Cardiac septum (tissue), 1 donor: Measurements from ENCODE around the gene ZNF710. TPM values are rescaled to one million over a fixed set of nuclear protein-coding genes. Genes with fewer than 3 reads are reported as not detected.
A peak's percentile ranks its signal among the peaks of the same experiment; 100 is the strongest.
"Not testable (repeated sequence)": the region's sequence is repeated elsewhere in the genome, so short reads cannot be mapped to it uniquely, and the experiment has no call there.

ENCODE experiments used
- DNase-seq: peaks from one replicate; pipeline ENCODE4 v3.0.0-alpha.2; 2020; ENCODE audit warnings: low spot score
- intact Hi-C: fragments of 100-400 bp; cut with DNase I; formaldehyde crosslinking; loops from one replicate; pipeline ENCODE4 v1.14.0; 2022
- total RNA-seq: library from RNA; stranded (reverse); fragmentation: NEBNext Ultra II Directional; extraction: Animal tissue kit (Norgen Biotek cat#: 25700); gene quantifications from one replicate; pipeline ENCODE4 v1.2.1, GENCODE V29; 2021
- donor health status: DM: no; HTN: no; CAD: no.

Gene ZNF710
- total RNA-seq, 1 donor from 2014 or later = 3.9 TPM

DNA sequence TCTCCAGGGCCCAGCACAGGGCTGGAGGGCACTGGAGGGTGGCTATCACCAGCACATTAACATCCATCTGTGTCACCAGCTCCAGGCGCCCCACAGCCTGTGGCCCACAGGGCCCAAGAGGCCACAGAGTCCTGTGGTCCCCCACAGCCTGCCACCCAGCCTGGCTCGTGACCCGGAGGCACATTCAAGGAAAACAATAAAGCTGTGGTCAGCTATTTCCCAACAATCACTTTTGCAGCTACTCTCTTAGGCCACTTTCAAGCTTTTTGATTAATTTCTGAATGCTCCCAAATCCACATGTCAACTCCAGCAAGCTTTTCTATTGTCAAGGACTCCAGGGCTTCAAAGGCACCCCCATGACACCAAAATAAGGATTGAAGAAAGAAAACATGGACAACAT lies 84.4 kb downstream of the ZNF710 start:
- DNase-seq = no peak
- intact Hi-C loops = no loop called here

DNA sequence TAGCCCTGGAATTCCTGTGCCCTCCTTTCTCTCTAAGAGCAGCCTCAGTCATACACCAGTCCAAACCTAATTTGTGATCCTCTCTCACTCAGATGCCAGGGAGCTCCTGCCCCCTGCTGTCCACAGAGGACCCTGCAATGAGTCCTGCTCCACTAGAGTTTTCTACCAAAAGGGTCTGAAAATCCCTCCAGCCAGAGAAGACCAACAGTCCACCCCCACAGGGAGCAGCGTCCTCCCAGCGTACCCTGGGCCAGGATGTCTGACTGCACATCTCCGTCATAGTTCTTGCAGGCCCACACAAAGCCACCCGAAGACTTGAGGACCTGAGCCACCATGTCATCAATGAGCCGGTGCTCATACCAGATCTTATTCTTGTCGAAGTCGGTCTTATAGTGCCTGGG lies 85.7 kb downstream of the ZNF710 start:
- intact Hi-C loops = no loop called here
- DNase-seq = no peak

DNA sequence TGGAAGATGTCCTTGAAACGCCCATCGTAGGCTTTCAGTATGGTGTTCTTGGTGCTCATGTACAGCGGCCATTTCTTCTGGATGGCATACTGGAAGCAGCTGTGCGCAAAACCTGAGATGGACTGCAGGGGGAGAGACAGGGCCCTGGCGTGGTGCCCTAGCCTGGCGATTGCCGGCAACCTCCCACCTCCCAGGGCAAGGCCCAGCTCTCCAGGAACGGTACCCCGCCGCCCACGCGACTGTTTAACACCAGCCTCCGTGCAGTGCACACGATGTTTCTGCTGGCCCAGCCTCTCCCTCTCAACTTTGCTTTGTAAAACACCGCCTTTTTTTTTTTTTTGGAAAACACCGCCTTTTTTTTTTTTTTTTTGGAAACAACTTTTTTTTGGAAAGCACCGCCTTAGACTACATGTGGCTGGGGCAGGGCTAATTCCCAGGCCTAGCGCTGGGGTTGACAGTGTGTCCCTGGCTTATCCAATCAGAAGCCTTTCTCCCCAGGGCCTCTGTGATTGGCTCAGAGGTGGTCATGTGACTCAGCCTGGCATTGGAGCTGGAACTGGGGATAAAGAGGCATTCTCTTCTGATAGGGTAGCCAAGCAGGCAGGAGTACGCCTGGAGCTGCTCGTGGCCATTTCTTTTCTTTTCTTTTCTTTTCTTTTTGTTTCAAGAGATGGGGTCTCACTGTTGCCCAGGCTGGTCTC lies 86.5 kb downstream of the ZNF710 start:
- no peak for DNase-seq
- intact Hi-C loops = no loop called here

DNA sequence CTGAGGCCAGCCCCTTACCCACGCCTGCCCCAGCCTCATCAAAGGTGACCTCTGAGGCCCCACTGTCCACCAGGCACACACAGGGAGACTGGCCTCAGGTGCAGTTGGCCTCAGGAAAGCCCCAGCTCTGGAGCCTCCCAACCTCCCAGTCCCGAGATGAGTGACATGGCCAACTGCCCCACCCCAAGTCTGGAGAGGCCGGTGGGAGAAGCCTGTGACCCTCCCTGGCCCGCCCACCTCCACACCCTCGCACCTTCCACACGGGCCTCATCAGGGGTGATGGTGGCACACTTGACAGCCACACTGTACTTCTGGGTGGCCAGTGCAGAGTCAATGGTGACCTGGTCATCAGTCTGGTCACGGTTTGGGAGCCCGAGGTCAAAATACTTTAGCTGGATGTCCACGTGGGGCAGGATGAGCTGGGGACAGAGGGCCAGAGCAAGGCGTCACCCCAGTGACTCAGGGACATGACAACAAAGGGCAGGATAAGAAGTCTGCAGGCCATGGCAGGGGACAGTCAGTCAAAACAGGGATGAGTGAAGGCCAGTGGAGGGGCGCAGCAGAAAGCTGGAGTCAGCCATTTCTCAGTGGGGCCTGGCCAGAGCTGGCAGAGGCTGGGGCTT lies 89.2 kb downstream of the ZNF710 start:
- no peak for DNase-seq
- intact Hi-C loops = no loop called here

DNA sequence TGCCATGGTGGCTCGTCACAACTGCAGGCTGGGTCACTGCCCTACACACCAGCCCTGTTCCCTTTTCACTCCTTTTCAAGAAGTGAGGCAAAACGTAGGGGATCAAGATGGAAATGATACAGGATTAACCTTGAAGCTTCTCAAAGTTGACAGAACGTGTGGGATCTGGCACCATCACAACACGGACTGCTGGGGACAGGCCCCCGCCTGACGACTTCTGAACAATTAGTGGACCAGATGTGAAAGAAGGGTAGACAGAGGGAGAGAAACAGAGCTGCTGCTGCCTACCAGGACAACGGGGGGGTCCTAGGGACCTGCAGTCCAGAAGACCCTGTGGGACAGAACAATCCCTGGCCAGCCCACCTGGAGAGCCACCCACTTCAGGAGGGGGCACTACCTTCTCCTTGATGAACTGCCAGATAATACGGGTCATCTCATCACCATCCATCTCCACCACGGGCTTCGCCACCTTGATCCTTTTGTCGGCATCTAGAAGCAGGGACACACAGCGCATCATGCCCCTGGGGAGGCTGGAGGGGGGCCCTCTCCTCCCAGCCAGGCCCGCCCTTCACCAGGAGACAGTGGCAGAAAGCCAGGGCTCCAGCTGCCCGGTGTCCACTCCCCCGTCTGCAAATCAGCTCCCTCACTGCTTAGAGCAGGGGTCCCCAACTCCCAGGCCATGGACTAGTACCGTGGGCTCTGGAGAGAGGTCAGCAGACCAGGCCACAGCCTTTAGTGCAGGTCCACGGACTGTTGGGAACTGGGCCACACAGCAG lies 90.2 kb downstream of the ZNF710 start:
- intact Hi-C loops = no loop called here
- no peak for DNase-seq

DNA sequence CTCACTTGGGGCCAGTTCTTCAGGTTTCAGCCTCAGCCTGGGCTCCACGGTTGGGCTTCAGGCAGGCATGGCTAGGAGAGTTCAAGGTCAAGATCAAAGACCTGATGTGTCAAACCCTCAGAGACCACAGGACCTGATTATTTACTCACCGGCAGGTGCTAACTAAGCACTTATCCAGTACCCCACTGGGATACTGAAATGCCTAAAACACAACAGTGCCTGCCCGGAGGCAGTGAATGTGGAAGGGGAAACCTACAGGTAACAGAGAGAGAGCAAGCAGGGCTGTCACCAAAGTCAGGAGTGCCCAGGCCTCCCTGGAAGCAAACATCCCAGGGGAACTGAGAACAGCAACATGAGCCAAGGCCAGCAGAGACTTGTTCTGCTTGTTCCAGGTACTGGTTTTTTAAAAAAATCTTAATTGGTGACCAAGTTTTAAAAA lies 94.4 kb downstream of the ZNF710 start:
- intact Hi-C loops = loop anchor here (5.0 kb wide), 1 partner anchor 47 kb away; no protein-coding TSS in a partner anchor
- peak; percentile 33 for DNase-seq

DNA sequence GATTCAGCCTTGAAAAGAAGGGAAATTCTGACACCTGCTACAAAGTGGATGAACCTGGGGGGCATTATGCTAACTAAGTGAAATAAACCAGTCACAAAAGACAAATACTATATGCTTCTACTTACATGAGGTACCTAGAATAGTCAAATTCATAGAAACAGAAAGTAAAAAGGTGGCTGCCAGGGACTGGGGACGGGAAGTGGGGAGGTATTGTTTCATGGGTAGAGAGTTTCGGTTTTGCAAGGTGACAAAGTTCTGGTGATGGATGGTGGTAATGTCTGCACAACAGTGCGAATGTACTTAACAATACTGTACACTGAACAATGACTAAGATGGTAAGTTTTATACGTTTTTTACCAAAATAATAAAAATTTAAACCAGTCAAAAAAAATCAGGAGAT lies 96.4 kb downstream of the ZNF710 start:
- intact Hi-C loops = loop anchor here (5.0 kb wide), 1 partner anchor 45 kb away; no protein-coding TSS in a partner anchor
- DNase-seq = no peak

DNA sequence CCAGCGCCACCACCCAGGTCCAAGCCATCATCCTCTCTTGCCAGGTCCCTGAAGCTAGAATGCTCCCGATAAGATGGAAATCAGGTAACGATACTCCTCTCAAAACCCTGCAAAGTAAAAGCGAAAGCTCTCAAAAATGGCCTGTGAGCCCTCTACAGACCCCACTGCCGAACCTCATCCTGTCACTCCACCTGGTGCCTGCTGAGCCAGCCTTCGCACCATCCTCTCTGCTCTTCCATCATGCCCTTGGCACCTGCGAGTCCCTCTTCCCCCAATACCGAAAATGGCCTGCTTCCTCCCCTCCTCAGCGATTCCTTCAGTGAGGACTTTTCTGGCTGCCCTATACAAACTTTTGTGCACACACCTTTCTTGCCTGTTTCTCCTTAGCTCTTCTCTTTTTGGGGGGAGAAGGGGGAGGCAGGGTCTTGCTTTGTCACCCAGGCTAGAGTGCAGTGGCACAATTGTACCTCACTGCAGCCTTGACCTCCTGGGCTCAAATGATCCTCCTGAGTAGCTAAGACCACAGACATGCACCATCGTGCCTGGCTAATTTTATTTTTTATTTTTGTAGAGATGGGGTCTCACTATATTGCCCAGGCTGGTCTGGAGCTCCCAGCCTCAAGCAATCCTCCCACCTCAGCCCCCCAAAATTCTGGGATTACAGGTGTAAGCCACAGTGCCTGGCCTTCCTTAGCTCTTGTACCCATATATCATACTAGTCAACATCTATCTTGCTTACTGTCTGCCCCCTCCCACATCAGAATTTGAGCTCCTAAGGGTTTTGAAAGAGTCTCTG lies 98.1 kb downstream of the ZNF710 start:
- no peak for DNase-seq
- intact Hi-C loops = loop anchor here (5.0 kb wide), 1 partner anchor 43 kb away; no protein-coding TSS in a partner anchor

DNA sequence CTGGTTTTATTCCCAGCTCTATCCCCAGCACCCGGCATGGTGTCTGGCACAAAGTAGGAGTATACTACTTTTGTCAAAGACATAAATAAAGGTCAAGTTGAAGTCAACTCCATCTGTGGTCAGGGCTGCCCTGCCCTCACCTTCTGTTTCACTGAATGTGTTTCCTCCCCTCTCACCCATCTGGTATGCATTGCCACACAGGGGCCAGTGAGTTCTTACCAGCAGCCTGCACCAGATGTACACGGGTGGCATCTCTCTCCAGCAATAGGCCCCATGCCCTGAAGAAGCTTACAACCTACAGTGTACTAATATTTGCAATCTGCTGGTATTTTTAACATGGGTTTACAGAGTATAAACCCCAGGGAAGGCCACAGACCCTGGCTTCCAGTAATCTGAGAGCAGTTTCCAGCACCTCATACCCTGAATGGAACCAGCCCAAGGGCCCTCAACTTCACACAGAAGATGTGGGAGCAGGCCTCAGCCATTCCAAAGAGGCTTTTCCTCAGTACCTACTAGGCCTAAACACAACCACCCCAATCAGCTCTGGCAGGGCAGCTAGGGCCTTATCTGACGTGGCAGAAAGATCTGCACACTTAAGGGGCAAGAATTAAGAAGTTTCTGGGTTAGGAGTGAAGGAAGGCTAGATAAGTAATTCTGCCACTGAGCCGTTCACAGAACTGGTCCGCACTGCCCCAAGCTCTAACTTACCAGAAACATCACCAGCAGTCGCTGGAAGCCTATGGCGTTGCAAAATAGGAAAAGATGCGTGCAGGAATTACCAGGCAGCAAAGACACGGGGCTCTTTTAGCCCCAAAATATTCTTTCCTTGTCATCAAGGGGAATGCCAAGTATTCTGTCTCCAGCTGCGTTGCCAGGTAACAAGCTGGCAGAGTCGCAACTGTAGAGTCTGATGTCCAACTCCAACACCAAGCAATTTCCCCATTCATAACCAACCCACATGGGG lies 99.0 kb downstream of the ZNF710 start:
- intact Hi-C loops = loop anchor here (5.0 kb wide), 1 partner anchor 42 kb away; no protein-coding TSS in a partner anchor
- peak; percentile 43 for DNase-seq

DNA sequence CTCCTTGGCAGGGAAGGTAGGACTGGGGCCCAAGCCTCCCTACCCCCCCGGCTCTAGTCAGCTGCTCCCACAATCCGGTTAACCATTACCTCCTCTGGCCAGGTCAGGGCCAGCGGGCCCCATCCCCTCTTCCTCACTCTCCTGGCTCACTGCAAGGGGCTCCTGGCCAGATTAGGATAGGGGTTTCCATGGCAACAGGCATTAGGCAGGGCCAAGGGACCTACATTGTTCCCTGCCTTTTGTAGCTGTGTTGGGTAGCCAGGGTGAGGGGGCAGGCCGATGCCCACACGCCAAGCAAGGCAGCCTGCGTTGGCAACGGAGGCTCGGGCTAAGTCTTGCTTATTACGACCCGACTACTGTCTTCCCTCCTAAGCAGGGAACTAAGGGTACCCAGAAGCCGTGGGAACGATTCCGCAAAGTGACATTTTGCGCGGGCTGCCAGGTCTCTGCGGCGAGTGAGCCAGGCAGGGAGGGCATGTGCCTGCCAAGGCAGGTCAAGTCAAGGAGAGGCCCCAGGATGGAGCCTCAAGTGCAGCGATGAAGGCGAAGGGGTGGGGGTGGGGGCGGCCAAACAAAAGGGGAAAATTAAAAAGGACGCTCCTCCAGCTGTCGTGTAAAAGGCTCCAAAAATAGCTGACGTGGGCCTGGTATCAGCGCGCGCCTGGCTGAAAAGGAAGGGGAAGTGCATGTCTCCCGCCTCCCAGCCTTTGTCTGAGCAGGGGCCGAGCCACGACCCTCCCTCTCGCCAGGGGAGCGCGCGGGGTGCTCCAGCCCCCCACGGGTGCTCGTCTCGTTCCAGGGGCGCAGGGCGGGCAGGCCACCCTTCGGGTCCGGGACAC lies 100.2 kb downstream of the ZNF710 start:
- DNase-seq = peak; percentile 88
- intact Hi-C loops = no loop called here

DNA sequence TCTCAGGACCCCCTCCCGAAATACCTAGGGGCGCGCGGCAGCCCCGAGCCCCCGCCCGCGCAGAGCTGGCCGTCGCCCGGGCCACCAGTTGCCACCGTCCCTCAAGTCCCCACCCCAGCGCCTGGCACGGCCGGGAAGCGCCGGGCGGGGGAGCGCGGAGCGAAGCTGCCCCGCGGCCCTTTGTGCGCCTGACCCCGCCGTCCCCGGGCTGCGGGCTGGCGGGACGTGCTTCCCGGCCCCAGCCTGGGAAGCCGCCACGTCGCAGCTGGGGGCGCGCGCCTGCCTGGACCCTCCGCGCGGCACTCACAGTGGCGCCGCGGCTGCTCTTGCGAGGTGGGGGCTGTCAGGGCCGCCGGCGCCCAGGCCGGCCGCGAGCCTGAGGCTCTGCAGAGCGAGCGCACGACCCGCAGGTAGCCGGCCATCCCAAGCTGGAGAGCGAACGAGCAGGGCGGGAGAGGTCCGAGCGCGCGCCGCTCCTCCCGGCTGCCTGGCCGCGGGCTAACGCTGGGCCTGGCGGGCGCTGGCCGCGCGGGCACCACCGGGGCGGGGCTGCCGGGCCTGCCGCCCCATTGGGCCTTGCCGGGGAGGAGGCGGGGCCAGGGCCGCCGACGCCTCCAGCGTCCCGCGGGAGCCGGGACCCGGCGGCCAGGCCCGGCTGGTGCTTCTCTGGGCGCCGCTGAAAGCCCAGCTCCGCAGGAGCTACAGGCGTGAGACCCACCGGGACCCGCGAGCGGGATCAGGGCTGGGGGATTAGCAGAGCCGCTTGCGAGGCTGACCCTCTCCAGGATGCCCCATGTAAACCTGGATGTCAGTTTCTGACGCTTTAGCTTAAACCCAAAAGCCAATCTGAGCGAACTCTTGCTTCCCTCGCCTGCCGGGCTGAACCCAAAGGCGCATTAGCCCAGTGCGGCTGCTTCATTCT lies 101.1 kb downstream of the ZNF710 start, which contains the start of gene IDH2:
IDH2 (minus strand) TSS at position 500 of the 922 bp plus-strand sequence; CDS start at position 422, 78 bp downstream.
- DNase-seq = peak; percentile 93
- intact Hi-C loops = no loop called here

DNA sequence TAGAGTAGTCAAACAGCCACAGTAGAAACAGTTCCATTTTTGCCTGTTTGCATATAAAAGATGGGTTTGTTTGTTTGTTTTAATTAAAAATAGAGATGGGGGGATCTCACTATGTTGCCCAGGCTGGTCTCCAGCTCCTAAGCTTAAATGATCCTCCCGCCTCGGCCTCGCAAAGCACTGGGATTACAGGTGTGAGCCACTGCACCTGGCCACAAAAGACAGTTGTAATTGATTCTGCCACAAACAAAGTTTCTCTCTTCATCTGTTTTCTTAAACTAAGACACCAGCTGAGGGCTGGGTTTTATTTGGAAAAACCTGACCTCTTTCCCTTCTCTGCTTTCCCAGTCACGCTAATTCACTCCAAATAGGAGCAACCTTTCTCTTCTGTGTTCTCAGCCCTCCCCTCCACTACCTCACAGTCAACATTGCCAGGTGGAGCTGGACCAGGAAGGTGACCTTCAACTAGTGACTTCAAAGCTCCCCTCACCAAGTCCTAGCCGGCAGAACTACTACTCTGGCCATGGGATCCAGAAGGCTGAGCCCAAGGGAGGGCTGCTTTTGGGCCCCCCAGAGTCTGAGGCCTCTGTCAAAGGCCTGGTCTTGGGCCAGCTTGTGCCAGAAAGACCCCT lies 102.7 kb downstream of the ZNF710 start:
- intact Hi-C loops = no loop called here
- peak; percentile 63 for DNase-seq

DNA sequence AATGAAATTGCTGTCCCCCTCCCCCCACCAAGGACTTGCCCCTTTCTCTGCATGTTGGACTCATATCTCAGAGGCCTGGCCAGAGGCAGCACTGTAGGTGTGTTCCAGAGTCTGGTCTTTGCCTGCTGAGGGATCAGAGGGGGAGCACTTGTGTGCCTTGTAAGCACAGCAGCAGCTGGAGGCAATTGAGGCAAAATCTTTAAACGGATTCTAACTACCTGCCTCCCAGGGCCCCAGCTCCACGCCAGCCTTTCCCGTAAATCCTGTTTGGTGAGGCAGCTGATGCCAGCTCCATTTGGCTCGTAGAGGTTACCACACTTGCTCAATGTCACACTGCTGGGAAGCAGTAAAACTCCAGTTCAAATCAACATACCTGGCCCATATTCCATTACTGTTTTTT lies 103.4 kb downstream of the ZNF710 start:
- DNase-seq = peak; percentile 56
- intact Hi-C loops = no loop called here

DNA sequence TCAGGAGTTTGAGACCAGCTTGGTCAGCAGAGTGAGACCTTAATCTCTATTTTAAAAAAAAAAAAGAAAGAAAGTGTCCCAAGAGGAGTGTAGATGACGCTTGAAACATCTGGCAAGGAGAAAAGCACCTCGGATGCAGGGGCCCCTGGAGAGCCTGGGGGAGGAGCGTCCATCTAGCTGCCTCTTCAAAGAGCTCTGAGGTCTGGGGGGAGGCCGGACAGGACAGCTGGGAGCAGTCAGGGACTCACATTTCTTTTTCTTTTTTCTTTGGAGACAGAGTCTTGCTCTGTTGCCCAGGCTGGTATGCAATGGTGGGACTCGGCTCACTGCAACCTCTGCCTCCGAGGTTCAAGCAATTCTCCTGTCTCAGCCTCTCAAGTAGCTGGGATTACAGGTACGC lies 104.4 kb downstream of the ZNF710 start:
- intact Hi-C loops = no loop called here
- DNase-seq = peak; percentile 19

DNA sequence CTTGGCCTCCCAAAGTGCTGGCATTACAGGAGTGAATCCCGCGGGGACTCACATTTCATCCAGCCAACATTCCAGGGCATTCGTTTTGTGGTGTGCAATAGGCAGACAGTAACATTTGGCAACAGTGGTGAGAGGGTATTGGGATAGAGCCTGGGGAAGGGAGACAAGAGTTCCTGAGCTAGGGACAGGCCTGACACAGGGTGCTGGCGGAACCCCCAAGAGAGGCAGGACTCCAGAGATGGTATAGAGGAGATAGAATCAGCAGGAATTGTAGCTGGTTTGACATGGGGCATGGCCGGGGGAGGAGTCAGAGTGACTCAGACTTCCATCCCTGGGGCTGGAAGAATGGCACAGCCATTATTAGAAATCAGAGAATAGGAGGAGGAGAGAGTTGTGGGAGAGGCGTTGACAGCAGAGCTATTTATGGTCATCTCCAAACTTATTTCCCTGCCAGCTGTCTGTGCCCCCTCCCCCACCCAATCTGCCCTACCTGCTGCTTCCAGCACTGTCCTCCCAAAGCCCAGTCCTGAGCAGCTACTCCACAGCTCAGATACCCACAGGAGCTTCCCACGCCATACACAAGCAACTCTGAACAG lies 105.5 kb downstream of the ZNF710 start:
- peak; percentile 82 for DNase-seq

DNA sequence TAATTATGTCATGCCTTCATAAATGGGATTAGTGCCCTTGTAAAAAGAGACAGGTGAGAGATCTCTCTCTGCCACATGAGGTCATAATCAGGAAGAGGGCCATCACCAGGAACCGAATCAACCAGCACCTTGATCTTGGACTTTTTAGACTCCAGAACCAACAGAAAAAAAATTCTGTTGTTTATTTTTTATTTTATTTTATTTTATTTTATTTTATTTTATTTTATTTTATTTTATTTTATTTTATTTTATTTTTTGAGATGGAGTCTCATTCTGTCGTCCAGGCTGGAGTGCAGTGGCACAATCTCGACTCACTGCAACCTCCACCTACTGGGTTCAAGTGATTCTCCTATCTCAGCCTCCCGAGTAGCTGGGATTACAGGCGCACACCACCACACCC lies 106.9 kb downstream of the ZNF710 start:
- intact Hi-C loops = not testable (repeated sequence)
- peak; percentile 1 for DNase-seq

More for the DNA sequence above, 105.5 kb downstream of the ZNF710 start:
- intact Hi-C loops = no loop called here
